Measurements from ENCODE around the gene BARX2.

DNA sequence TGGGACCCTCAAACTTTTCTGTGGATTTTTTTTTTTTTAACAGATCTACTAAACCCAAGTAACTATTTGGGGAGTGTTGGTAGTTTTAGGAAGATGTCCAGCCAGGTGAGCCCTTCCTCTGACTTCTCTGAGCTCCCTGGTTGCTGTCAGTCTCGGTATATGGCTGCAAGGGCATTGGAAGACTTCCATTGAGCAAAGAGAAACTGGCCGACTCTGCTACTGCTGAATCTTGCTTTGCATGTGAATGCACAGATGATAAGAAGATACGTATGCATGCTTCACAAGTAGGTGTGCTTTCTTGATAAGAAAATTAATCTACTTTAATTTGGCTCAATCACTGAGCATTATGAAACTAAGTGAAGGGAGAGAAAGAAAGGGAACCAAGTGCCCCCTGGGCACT, 51.1 kb downstream of the BARX2 start:
- TF ChIP-seq, protein P1, sequence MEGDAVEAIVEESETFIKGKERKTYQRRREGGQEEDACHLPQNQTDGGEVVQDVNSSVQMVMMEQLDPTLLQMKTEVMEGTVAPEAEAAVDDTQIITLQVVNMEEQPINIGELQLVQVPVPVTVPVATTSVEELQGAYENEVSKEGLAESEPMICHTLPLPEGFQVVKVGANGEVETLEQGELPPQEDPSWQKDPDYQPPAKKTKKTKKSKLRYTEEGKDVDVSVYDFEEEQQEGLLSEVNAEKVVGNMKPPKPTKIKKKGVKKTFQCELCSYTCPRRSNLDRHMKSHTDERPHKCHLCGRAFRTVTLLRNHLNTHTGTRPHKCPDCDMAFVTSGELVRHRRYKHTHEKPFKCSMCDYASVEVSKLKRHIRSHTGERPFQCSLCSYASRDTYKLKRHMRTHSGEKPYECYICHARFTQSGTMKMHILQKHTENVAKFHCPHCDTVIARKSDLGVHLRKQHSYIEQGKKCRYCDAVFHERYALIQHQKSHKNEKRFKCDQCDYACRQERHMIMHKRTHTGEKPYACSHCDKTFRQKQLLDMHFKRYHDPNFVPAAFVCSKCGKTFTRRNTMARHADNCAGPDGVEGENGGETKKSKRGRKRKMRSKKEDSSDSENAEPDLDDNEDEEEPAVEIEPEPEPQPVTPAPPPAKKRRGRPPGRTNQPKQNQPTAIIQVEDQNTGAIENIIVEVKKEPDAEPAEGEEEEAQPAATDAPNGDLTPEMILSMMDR (IDR thresholded peaks at IDR 0.05; ENCODE audit: poor library complexity, severe bottlenecking) = no peak
- TF ChIP-seq REST (IDR thresholded peaks at IDR 0.05; ENCODE audit: borderline replicate concordance) (no peak), EZH2 (IDR thresholded peaks at IDR 0.05; ENCODE audit: borderline replicate concordance, insufficient read depth, low read length, poor library complexity, severe bottlenecking) (no peak), POLR2AphosphoS5 (IDR thresholded peaks at IDR 0.05) (no peak), EP300 (conservative IDR thresholded peaks at IDR 0.05; ENCODE audit: poor library complexity, severe bottlenecking) (no peak)

All from neural cell (in vitro differentiated cells).